DOHH2 (cell line): ENCODE data around the gene HIKESHI.

Experiments used
- CTCF ChIP-seq: fragments of 200-600 bp; sonication (generic); IDR thresholded peaks from one replicate; pipeline ENCODE4 v1.5.1; 2014; ENCODE audit warnings: antibody characterized with exemption, mild to moderate bottlenecking, low read depth, low read length; ENCODE audit not compliant: poor library complexity, severe bottlenecking
- EZH2phosphoT487 ChIP-seq: fragments of 200-600 bp; sonication (generic); IDR thresholded peaks from 2 replicates; pipeline ENCODE4 v1.6.1; 2017; ENCODE audit warnings: borderline replicate concordance, mild to moderate bottlenecking, antibody characterized with exemption, low read length, moderate library complexity, mixed read lengths

- no peak for TF ChIP-seq CTCF
- TF ChIP-seq EZH2phosphoT487: no peak
Observed at GRCh38 chr11:86287468-86287796, 14.6 kb upstream of the HIKESHI start.
